Vagina (tissue), 2 donors: Measurements from ENCODE around the gene FN1. TPM values are rescaled to one million over a fixed set of nuclear protein-coding genes. Genes with fewer than 3 reads are reported as not detected.

Source experiments
- DNase-seq, 2 donors: peaks; one replicate each; pipeline ENCODE4 v3.0.0-alpha.2; 2017; ENCODE audit errors: extremely low spot score in 2 of 2
- H3K27ac ChIP-seq: fragments of 200-600 bp; sonication (generic); one replicate; pipeline ENCODE4 v1.5.1; 2019
- H3K27me3 ChIP-seq: fragments of 200-600 bp; sonication (generic); one replicate; pipeline ENCODE4 v1.5.1; 2019
- H3K36me3 ChIP-seq, 2 donors: fragments of 200-600 bp; sonication (generic); one replicate each; pipeline ENCODE4 v1.5.1; 2017 to 2019
- H3K4me1 ChIP-seq: fragments of 200-600 bp; sonication (generic); one replicate; pipeline ENCODE4 v1.5.1; 2019
- H3K4me3 ChIP-seq, 2 donors: fragments of 200-600 bp; sonication (generic); 1 replicate in 1 of 2; 2 replicates in 1 of 2; pipeline ENCODE4 v1.5.1; 2016 to 2019
- H3K9me3 ChIP-seq: fragments of 200-600 bp; sonication (generic); one replicate; pipeline ENCODE4 v1.5.1; 2019
- CTCF ChIP-seq, 3 experiments: fragments of 450-650 bp in 2 of 3; fragments of 200-600 bp in 1 of 3; sonication (generic) in 1 of 3; IDR thresholded peaks; one replicate each; pipeline ENCODE4 v1.5.1; 2017 to 2019; ENCODE audit warnings: antibody characterized with exemption in 3 of 3, mild to moderate bottlenecking in 2 of 3, moderate library complexity in 2 of 3
- POLR2A ChIP-seq, 2 donors: fragments of 450-650 bp; IDR thresholded peaks; one replicate each; pipeline ENCODE4 v1.6.1; 2017; ENCODE audit warnings: antibody characterized with exemption in 2 of 2, mild to moderate bottlenecking in 2 of 2, moderate library complexity in 2 of 2
- POLR2AphosphoS5 ChIP-seq, 2 donors: sonication (generic); formaldehyde crosslinking; IDR thresholded peaks; one replicate each; pipeline ENCODE4 v1.9.0; 2017; ENCODE audit warnings: antibody characterized with exemption in 2 of 2, mild to moderate bottlenecking in 2 of 2, low read depth in 1 of 2; ENCODE audit not compliant: insufficient read depth in 1 of 2
- intact Hi-C: fragments of 100-400 bp; cut with DNase I; formaldehyde crosslinking; loops from one replicate; pipeline ENCODE4 v1.15.1; 2023
- total RNA-seq: library from RNA; depleted of rRNA; stranded (reverse); fragments of >200 nt; gene quantifications from one replicate; pipeline ENCODE4 v1.2.3, GENCODE V29; 2016

FN1 gene
- total RNA-seq, 1 donor from 2014 or later = 292 TPM

DNA sequence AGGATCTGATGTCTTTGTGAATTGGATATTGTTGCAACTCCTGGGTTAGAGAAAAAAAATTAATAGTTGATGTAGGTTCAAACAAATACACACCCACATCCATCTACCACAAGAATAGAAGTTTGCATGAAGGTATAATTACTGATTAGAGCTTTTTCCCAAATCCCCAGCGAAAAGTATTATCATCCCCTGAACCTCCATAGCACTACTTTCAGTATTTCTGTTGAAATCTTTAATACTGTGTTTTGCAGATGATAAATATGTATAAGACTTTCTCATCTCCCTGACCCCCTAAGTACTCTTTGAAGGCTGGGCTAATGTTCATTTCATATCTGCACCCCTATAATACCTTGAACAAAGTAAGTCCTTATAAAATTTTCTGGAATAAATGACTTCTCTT lies 6.4 kb downstream of the FN1 start:
- no peak overlapping the region for H3K4me3 ChIP-seq
- DNase-seq = no peak
- intact Hi-C loops = no loop called here
- peaks cover 0 to 9% of the 10 kb centered on the region in 2 donors for H3K36me3 ChIP-seq
- no peaks in the 10 kb centered on the region for H3K27me3 ChIP-seq
- no peak for TF ChIP-seq POLR2A (IDR thresholded peaks at IDR 0.05)
- TF ChIP-seq POLR2AphosphoS5 (IDR thresholded peaks at IDR 0.05; ENCODE audit: insufficient read depth in 1 of 2, low read depth in 1 of 2) = no peak
- no peak for TF ChIP-seq CTCF (IDR thresholded peaks at IDR 0.05)
- peaks cover 21% of the 10 kb centered on the region for H3K4me1 ChIP-seq
- no peak overlapping the region for H3K27ac ChIP-seq
- H3K9me3 ChIP-seq = no peaks in the 10 kb centered on the region

DNA sequence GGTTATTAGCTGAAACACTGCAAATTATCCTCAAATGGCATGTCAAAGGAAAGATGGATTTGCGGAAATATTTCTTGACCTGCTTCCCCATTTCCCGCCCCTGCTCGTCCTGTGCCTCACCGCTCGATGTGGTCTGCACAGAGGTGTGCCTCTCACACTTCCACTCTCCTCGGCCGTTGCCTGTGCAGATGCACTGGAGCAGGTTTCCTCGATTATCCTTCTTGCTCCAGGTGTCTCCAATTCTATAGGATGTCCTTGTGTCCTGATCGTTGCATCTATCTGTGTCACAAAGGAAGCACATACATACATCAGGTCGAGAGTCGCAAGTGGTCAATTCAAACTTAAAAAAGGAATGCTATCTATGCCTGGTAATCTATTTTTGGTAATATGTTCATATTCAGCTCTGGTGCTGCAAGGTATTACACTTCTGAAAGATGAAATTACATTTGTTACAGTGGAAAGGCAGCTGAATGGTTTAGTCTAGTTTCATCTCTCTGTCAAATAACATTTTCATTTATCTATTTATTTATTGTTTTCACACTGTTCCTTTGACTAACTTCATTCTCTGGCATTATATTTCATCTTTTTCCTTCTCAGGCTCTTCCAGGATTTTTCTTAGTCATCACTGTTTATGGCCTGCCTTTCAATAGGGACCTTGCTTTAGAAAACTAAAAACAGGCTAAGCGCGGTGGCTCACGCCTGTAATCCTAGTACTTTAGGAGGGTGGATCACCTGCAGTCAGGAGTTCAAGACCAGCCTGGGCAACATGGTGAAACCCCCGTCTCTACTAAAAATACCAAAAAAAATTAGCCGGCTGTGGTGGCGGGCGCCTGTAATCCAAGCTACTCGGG lies 7.6 kb downstream of the FN1 start:
- no peaks in the 10 kb centered on the region for H3K9me3 ChIP-seq
- intact Hi-C loops = no loop called here
- H3K4me3 ChIP-seq = no peak overlapping the region
- H3K36me3 ChIP-seq = peaks cover 0 to 12% of the 10 kb centered on the region in 2 donors
- no peak for TF ChIP-seq CTCF (IDR thresholded peaks at IDR 0.05)
- H3K27ac ChIP-seq = no peak overlapping the region
- DNase-seq = no peak
- H3K4me1 ChIP-seq = peaks cover 19% of the 10 kb centered on the region
- H3K27me3 ChIP-seq = no peaks in the 10 kb centered on the region

- no peak overlapping the region for H3K4me3 ChIP-seq
- intact Hi-C loops = no loop called here
- no peak for TF ChIP-seq CTCF (IDR thresholded peaks at IDR 0.05)
- TF ChIP-seq POLR2AphosphoS5 (IDR thresholded peaks at IDR 0.05; ENCODE audit: insufficient read depth in 1 of 2, low read depth in 1 of 2) = no peak
- TF ChIP-seq POLR2A (IDR thresholded peaks at IDR 0.05) = no peak
- H3K9me3 ChIP-seq = no peaks in the 10 kb centered on the region
- no peaks in the 10 kb centered on the region for H3K27me3 ChIP-seq
- peaks cover 0 to 19% of the 10 kb centered on the region in 2 donors for H3K36me3 ChIP-seq
- peaks cover 12% of the 10 kb centered on the region for H3K4me1 ChIP-seq
- H3K27ac ChIP-seq = no peak overlapping the region
- DNase-seq = no peak
Observed at GRCh38 chr2:215427585-215427984, 8.3 kb downstream of the FN1 start.

DNA sequence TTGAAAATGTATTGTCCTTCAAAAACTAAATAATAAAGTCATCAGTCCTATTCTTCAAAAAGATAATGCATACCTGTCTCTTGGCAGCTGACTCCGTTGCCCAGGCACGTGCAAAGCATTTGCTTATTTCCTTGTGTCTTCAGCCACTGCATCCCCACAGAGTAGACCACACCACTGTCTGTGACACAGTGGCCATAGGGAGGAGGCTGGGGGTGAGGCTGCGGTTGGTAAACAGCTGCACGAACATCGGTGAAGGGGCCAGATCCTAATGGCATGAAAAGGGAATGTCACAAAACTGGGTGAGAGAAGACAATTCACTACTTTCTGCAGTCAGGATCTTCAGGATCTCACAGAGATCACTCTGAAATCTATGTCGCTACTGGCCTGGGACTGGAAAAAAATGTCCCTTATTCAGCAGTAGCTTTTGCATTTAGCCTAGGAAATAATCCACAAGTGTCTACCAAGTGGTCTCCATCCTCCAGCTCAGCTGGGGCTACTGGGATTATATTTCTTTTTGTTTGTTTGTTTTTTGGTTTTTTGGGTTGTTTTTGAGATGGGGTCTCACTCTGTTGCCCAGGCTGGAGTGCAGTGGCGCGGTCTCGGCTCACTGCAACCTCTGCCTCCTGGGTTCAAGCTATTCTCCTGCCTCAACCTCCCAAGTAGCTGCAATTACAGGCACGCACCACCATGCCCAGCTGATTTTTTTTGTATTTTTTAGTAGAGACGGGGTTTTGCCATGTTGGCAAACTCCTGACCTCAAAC lies 10.7 kb downstream of the FN1 start:
- H3K27me3 ChIP-seq = no peaks in the 10 kb centered on the region
- H3K4me1 ChIP-seq = no peaks in the 10 kb centered on the region
- intact Hi-C loops = no loop called here
- TF ChIP-seq CTCF (IDR thresholded peaks at IDR 0.05) = no peak
- TF ChIP-seq POLR2A (IDR thresholded peaks at IDR 0.05) = no peak
- TF ChIP-seq POLR2AphosphoS5 (IDR thresholded peaks at IDR 0.05; ENCODE audit: insufficient read depth in 1 of 2, low read depth in 1 of 2) = no peak
- no peak overlapping the region for H3K4me3 ChIP-seq
- no peak for DNase-seq
- H3K36me3 ChIP-seq = peaks cover 0 to 27% of the 10 kb centered on the region in 2 donors
- no peak overlapping the region for H3K27ac ChIP-seq
- H3K9me3 ChIP-seq = no peaks in the 10 kb centered on the region
